ENCODE results near the gene TMOD1. TPM values are rescaled to one million over a fixed set of nuclear protein-coding genes. Genes with fewer than 3 reads are reported as not detected.
A peak's percentile ranks its signal among the peaks of the same experiment; 100 is the strongest.

TMOD1 gene
- total and polyA plus RNA-seq, 10 donors, result 1.6 to 5.8 (median 2.7) TPM

DNA sequence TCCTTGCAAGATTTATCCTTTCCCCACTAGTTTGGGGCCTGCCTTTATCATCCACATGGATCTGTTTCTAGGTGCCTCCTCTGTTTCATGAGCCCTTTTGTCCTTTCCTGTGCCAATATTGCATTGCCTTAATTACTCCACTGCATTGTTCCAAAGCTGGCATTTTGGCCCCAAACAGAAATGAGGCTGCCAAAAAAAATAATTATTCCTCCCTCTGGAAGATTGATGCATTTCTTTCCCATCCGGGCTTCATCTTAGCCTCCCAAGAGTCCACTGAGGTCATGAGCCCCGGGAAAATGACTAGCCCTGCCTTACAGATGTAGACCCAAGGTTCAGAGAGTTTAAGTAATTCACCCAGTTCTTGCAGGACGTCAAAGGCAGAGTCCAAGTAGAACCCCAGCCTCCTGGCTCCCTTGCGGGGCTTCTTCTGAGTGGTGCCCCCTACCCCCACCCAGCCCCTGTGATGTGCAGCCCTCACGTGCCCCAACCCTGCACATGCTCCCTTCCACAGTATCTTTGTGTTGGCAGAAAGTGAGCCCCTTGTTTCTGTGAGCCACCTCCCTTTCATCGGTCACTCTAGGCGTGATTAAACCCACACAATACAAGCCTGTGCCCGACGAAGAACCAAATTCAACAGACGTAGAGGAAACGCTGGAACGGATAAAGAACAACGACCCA is 62.1 kb downstream of the TMOD1 start:
- H3K4me1 ChIP-seq, result peaks cover 0 to 22% (median 3%) of the 10 kb centered on the region in 6 donors
- H3K36me3 ChIP-seq, result no peaks in the 10 kb centered on the region
- H3K27ac ChIP-seq, result no peak overlapping the region
- intact Hi-C loops (cut with DNase I; ENCODE audit: low total_unique reads), result no loop called here
- peaks cover 0 to 10% (median 0%) of the 10 kb centered on the region in 7 donors for H3K27me3 ChIP-seq (replicated peaks in 1 of 7)
- 82 to 91% (median 85%) methylated on average over 13 of the region's 13 CpGs for WGBS, 5 donors
- no peaks in the 10 kb centered on the region for H3K9me3 ChIP-seq
- TF ChIP-seq POLR2AphosphoS5 (IDR thresholded peaks at IDR 0.05) (no peak), POLR2A (IDR thresholded peaks at IDR 0.05) (no peak)
- TF ChIP-seq, protein P1, sequence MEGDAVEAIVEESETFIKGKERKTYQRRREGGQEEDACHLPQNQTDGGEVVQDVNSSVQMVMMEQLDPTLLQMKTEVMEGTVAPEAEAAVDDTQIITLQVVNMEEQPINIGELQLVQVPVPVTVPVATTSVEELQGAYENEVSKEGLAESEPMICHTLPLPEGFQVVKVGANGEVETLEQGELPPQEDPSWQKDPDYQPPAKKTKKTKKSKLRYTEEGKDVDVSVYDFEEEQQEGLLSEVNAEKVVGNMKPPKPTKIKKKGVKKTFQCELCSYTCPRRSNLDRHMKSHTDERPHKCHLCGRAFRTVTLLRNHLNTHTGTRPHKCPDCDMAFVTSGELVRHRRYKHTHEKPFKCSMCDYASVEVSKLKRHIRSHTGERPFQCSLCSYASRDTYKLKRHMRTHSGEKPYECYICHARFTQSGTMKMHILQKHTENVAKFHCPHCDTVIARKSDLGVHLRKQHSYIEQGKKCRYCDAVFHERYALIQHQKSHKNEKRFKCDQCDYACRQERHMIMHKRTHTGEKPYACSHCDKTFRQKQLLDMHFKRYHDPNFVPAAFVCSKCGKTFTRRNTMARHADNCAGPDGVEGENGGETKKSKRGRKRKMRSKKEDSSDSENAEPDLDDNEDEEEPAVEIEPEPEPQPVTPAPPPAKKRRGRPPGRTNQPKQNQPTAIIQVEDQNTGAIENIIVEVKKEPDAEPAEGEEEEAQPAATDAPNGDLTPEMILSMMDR (IDR thresholded peaks at IDR 0.05 in 8 of 11, conservative IDR thresholded peaks at IDR 0.05 in 3 of 11), result no peak
- H3K4me3 ChIP-seq, result no peak overlapping the region
- peak; percentile 36 for DNase-seq

DNA sequence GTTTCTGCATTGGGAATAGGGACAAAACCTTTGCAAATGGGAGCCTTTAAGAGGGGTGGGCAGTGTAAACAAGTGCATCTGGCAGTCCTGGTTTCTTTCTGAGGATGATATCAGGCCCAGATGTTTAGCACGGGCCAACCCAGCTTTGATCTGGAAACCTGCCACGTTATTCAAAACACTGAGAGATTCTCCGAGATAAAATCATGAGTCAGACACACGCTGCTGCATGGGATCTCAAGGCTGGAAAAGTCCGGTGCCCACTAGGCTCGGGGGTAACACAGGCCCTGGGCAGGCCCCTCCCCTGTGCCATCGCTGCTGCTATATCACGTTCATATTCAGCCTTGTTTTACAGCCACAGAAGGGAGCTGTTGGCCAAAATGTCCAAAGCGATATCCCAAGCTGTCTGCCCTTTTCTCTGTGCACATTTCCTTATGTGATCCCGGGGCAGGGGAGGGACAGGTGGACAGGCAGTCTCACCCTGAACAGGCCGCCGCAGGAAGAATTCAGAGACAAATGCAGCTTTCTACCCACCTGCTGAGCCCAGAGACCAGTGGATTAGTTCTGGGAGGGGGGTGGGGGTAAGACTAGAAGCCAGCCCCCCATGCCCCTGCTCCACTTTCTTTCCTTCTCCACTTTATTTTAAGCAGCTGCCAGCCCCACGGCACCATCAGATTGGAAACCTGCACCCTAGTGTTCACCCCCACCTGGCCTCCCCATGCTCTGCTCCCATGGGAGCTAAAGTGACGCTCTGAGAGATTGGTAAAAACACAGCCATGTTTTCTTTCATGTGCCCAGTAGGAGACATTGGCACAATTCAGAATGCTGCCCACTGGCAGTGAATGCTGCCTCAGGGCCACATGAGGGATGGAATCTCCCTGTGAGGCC is 63.1 kb downstream of the TMOD1 start:
- H3K27ac ChIP-seq, result no peak overlapping the region
- 52 to 69% (median 65%) methylated on average over 10 to 14 of the region's 14 CpGs for WGBS, 5 donors
- no peaks in the 10 kb centered on the region for H3K9me3 ChIP-seq
- H3K4me1 ChIP-seq, result peaks cover 0 to 14% (median 0%) of the 10 kb centered on the region in 6 donors
- TF ChIP-seq POLR2A (IDR thresholded peaks at IDR 0.05), result no peak
- TF ChIP-seq, protein P1 (IDR thresholded peaks at IDR 0.05 in 8 of 11, conservative IDR thresholded peaks at IDR 0.05 in 3 of 11), result no peak
- no peak for TF ChIP-seq POLR2AphosphoS5 (IDR thresholded peaks at IDR 0.05)
- H3K27me3 ChIP-seq (replicated peaks in 1 of 7), result peaks cover 0 to 10% (median 0%) of the 10 kb centered on the region in 7 donors
- no peak overlapping the region for H3K4me3 ChIP-seq
- intact Hi-C loops (cut with DNase I; ENCODE audit: low total_unique reads), result no loop called here
- DNase-seq, result peak; percentile 42
- H3K36me3 ChIP-seq, result no peaks in the 10 kb centered on the region

DNA sequence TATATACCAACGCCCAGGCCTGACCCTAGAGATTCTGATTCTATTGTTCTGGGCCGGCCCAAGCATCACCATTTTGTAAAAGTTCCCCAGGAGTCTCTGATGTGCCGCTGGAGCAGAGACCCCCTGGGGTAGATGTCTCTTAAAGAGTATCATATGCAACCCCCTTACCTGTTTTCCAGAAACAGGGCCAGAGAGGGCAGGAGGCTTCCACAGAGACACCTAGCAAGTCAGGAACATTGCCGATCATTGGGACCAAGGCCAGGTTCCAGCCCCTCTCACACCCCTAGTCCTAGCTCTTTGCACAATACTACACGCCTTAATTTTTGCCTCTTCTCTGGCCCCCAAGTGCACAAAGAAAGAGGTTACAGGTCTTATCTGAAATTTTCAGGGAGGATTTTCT is 63.8 kb downstream of the TMOD1 start:
- Histone ChIP-seq H3K36me3 (no peaks in the 10 kb centered on the region), H3K4me1 (peaks cover 0 to 14% (median 0%) of the 10 kb centered on the region in 6 donors), H3K4me3 (no peak overlapping the region), H3K27ac (no peak overlapping the region), H3K9me3 (no peaks in the 10 kb centered on the region), H3K27me3 (replicated peaks in 1 of 7) (peaks cover 0 to 10% (median 0%) of the 10 kb centered on the region in 7 donors)
- 74 to 91% (median 90%) methylated on average over 5 of the region's 5 CpGs for WGBS, 5 donors
- DNase-seq, result peak; percentile 8
- intact Hi-C loops (cut with DNase I; ENCODE audit: low total_unique reads), result no loop called here
- TF ChIP-seq POLR2A (IDR thresholded peaks at IDR 0.05) (no peak), POLR2AphosphoS5 (IDR thresholded peaks at IDR 0.05) (no peak)
- TF ChIP-seq, protein P1 (IDR thresholded peaks at IDR 0.05 in 8 of 11, conservative IDR thresholded peaks at IDR 0.05 in 3 of 11), result no peak
